Adrenal gland (tissue), 12 donors: ENCODE measurements around the gene SLC25A22. TPM values are rescaled to one million over a fixed set of nuclear protein-coding genes. Genes with fewer than 3 reads are reported as not detected.

Experiments
- DNase-seq, 7 donors: peaks; one replicate each; pipeline ENCODE4 v3.0.0-alpha.2; 2019 to 2020
- H3K27ac ChIP-seq, 5 donors: fragments of 200-600 bp; sonication (generic) in 4 of 5; 1 replicate in 3 of 5; 2 replicates in 2 of 5; pipeline versions ENCODE4 v1.5.1 to v1.8.0; 2016 to 2020; ENCODE audit warnings: mild to moderate bottlenecking in 1 of 5
- H3K27me3 ChIP-seq: fragments of 200-600 bp; 2 replicates; pipeline ENCODE4 v1.8.0; 2021
- H3K36me3 ChIP-seq, 2 donors: fragments of 200-600 bp; replicated peaks in 1 of 2; 1 replicate in 1 of 2; 2 replicates in 1 of 2; pipeline versions ENCODE4 v1.5.1 to v1.8.0; 2018 to 2022
- H3K4me1 ChIP-seq, 2 donors: fragments of 200-600 bp; replicated peaks in 1 of 2; 1 replicate in 1 of 2; 2 replicates in 1 of 2; pipeline versions ENCODE4 v1.5.1 to v1.8.0; 2018 to 2021
- H3K4me3 ChIP-seq, 4 donors: fragments of 200-600 bp; sonication (generic) in 3 of 4; one replicate each; pipeline ENCODE4 v1.5.1; 2016 to 2018
- H3K9me3 ChIP-seq, 3 donors: fragments of 200-600 bp; sonication (generic) in 1 of 3; replicated peaks in 1 of 3; 1 replicate in 2 of 3; 2 replicates in 1 of 3; pipeline versions ENCODE4 v1.5.1 to v1.8.0; 2016 to 2021
- POLR2A ChIP-seq, 2 donors: fragments of 450-650 bp; IDR thresholded peaks; one replicate each; pipeline ENCODE4 v1.6.1; 2017; ENCODE audit warnings: antibody characterized with exemption in 2 of 2, mild to moderate bottlenecking in 2 of 2, moderate library complexity in 1 of 2
- WGBS, 4 donors: extraction: QIAGEN DNeasy Blood & Tissue Kit in 2 of 4; methylation state at CpG; one replicate each; pipeline versions ENCODE4 v1.1.5 to v1.1.7; 2013 to 2017; 5-methylcytosine and 5-hydroxymethylcytosine counted together
- intact Hi-C, 2 donors: fragments of 100-400 bp; cut with DNase I; formaldehyde crosslinking; loops; one replicate each; pipeline versions ENCODE4 v1.14.1 to v1.15.0; 2022 to 2023
- polyA plus RNA-seq, 3 donors: library from polyadenylated mRNA; stranded (reverse); fragments of 200-250 nt in 2 of 3; fragments of 350-450 nt in 1 of 3; fragmentation: Illumina TruSeq in 1 of 3; extraction: RNeasy Lipid Tissue Mini Kit (QIAGEN cat#74804) in 1 of 3; gene quantifications; one replicate each; pipeline ENCODE4 v1.2.3, GENCODE V29; 2013 to 2014
- total RNA-seq, 9 donors: library from RNA; depleted of rRNA in 4 of 9; stranded (reverse); fragments of >200 nt in 4 of 9; fragments of 120-200 nt in 1 of 9; fragmentation: NEBNext Ultra II Directional in 1 of 9; extraction: Animal tissue kit (Norgen Biotek cat#: 25700) in 1 of 9; gene quantifications; one replicate each; pipeline versions ENCODE4 v1.1.0 to v1.2.4, GENCODE V29; 2013 to 2023
- TF ChIP-seq, protein P1 (sequence below), 6 experiments: fragments of 450-650 bp in 4 of 6; fragments of 200-600 bp in 2 of 6; sonication (generic) in 1 of 6; IDR thresholded peaks; 1 replicate in 5 of 6; 2 replicates in 1 of 6; pipeline versions ENCODE4 v1.5.1 to v1.8.0; 2016 to 2021; ENCODE audit warnings: antibody characterized with exemption in 6 of 6, mild to moderate bottlenecking in 2 of 6, moderate library complexity in 1 of 6
- donor health status: healthy with polysubstance abuse.
- donor health status: Bipolar disorder and iron deficiency.
- donor health status: DM: yes; HTN: yes; CAD: no.
- donor health status: DM: no; HTN: no; CAD: no.
- donor health status: DM: no; HTN: no; CAD: no.
- donor health status: DM: yes; HTN: yes; CAD: no.

The SLC25A22 gene
- total and polyA plus RNA-seq, 12 donors, result 7.7 to 41.3 (median 15.3) TPM

DNA sequence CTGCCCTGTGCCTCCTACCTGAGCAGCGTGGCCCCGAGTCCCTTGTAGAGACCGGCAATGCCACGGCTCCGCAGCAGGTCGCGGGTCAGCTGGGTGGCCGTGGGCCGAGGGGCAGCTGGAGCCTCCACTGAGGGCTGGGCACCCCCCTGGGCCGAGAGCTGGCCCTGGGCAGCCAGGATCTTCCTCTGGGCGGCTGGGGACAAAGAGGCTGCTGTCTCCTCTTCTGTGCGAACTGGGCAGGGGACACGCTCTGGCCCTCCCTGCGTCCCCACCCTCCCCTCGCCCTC, 5.6 kb downstream of the SLC25A22 start:
- peaks cover 10% of the 10 kb centered on the region for H3K27me3 ChIP-seq
- peaks cover 20 to 22% of the 10 kb centered on the region in 2 donors for H3K4me1 ChIP-seq
- intact Hi-C loops, result no loop called here
- TF ChIP-seq, protein P1, sequence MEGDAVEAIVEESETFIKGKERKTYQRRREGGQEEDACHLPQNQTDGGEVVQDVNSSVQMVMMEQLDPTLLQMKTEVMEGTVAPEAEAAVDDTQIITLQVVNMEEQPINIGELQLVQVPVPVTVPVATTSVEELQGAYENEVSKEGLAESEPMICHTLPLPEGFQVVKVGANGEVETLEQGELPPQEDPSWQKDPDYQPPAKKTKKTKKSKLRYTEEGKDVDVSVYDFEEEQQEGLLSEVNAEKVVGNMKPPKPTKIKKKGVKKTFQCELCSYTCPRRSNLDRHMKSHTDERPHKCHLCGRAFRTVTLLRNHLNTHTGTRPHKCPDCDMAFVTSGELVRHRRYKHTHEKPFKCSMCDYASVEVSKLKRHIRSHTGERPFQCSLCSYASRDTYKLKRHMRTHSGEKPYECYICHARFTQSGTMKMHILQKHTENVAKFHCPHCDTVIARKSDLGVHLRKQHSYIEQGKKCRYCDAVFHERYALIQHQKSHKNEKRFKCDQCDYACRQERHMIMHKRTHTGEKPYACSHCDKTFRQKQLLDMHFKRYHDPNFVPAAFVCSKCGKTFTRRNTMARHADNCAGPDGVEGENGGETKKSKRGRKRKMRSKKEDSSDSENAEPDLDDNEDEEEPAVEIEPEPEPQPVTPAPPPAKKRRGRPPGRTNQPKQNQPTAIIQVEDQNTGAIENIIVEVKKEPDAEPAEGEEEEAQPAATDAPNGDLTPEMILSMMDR (IDR thresholded peaks at IDR 0.05), result no peak
- TF ChIP-seq POLR2A (IDR thresholded peaks at IDR 0.05), result no peak
- no peak overlapping the region for H3K4me3 ChIP-seq
- no peak overlapping the region for H3K27ac ChIP-seq
- H3K9me3 ChIP-seq, result no peaks in the 10 kb centered on the region
- 92 to 100% (median 93%) methylated on average over 3 to 15 of the region's 15 CpGs for WGBS, 4 donors
- DNase-seq, result no peak
- H3K36me3 ChIP-seq, result peaks cover 0 to 6% of the 10 kb centered on the region in 2 donors

GRCh38 chr11:791658-792534, 6.2 kb downstream of the SLC25A22 start:
- Histone ChIP-seq H3K9me3 (no peaks in the 10 kb centered on the region), H3K4me1 (peaks cover 15 to 18% of the 10 kb centered on the region in 2 donors), H3K36me3 (peaks cover 0 to 6% of the 10 kb centered on the region in 2 donors), H3K27me3 (peaks cover 12% of the 10 kb centered on the region), H3K27ac (no peak overlapping the region), H3K4me3 (no peak overlapping the region)
- 94 to 96% (median 95%) methylated on average over 21 to 49 of the region's 49 CpGs for WGBS, 4 donors
- intact Hi-C loops, result no loop called here
- no peak for DNase-seq
- TF ChIP-seq, protein P1 (IDR thresholded peaks at IDR 0.05), result no peak
- no peak for TF ChIP-seq POLR2A (IDR thresholded peaks at IDR 0.05)

DNA sequence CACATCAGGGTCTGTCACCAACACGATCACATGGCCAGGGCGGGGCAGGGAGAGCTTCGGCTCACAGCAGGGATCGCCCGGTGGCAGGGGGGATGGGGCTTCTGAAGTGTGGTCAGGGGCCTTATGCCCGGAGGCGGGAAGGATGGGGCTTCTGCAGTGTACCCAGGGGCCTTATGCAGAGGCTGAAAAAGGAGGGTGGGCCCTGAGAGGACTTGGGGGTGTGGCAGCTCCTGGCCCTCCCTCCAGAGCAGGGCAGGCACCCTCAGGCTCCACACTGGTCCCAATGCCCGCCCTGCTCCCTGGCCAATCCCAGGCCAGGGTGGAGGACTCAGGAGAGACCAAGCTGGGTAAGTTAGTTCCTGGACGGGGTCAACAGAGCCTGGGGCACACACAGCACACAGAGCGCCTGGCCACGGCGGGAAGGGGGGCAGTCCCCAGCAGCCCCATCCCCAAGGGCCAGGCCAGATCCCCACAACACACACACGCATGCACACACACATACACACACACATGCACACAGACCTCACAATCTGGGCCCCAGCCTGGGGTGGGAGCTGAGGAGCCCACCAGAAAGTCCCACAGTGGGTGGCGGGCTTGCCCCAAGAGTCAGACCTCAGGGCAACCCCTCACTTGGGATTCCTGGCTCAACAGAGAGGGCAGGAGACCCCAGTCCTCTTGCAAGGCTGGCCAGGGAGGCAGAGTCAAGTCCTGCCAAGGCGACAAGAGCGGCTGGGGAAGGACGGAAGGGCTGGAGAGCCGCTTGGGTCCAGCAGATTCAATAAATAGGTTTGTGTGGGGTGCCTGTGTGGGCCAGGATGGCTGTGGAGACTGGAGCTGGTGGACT, 7.1 kb downstream of the SLC25A22 start:
- Histone ChIP-seq H3K36me3 (peaks cover 0 to 6% of the 10 kb centered on the region in 2 donors), H3K27ac (no peak overlapping the region), H3K4me3 (no peak overlapping the region), H3K27me3 (peaks cover 12% of the 10 kb centered on the region), H3K9me3 (no peaks in the 10 kb centered on the region), H3K4me1 (peaks cover 8 to 11% of the 10 kb centered on the region in 2 donors)
- intact Hi-C loops, result no loop called here
- no peak for DNase-seq
- TF ChIP-seq POLR2A (IDR thresholded peaks at IDR 0.05), result no peak
- TF ChIP-seq, protein P1 (IDR thresholded peaks at IDR 0.05), result no peak
- WGBS, 4 donors, result 74 to 88% (median 76%) methylated on average over 12 to 18 of the region's 18 CpGs

- no peaks in the 10 kb centered on the region for H3K9me3 ChIP-seq
- H3K27ac ChIP-seq, result no peak within 1 kb of the TSS
- H3K4me3 ChIP-seq, result no peak within 1 kb of the TSS
- peaks cover 0 to under 1% of the 10 kb centered on the region in 2 donors for H3K4me1 ChIP-seq
- WGBS, 4 donors, result 0 to 11% (median 5%) methylated on average over 1 to 44 of the region's 44 CpGs; no CpG with 5 or more reads in 1 of the 4 donors
- no peak for DNase-seq
- TF ChIP-seq, protein P1 (IDR thresholded peaks at IDR 0.05), result no peak
- TF ChIP-seq POLR2A (IDR thresholded peaks at IDR 0.05), result no peak
- H3K27me3 ChIP-seq, result peaks cover 12% of the 10 kb centered on the region
- intact Hi-C loops, result no loop called here
- peaks cover 0 to 6% of the 10 kb centered on the region in 2 donors for H3K36me3 ChIP-seq
Observed at GRCh38 chr11:789943-790342, 8.1 kb downstream of the SLC25A22 start, which contains the start of gene CEND1. Gene CEND1, minus strand, starts transcription at chr11:790090. Its CDS starts 1,514 bp downstream, at chr11:788576.
